SK-N-SH treated with all-trans-retinoic acid at 6 μM for 48 hours (cell line): Measurements from ENCODE around the gene MDC1.
"Not testable (repeated sequence)": the region's sequence is repeated elsewhere in the genome, so short reads cannot be mapped to it uniquely, and the experiment has no call there.

Source experiments
- ATAC-seq: fragments of 200-7000 bp; cut with Tn5 transposase; 3 replicates; pipeline ENCODE4 v1.9.1; 2020; ENCODE audit warnings: mild to moderate bottlenecking, moderate library complexity
- ARNTL ChIP-seq: fragments of 450-650 bp; formaldehyde crosslinking; IDR thresholded peaks from 2 replicates; pipeline ENCODE4 v1.5.0; 2020; ENCODE audit warnings: low read depth, mild to moderate bottlenecking, moderate library complexity, borderline replicate concordance
- BACH2 ChIP-seq: fragments of 250-450 bp; sonication (Bioruptor Pico); IDR thresholded peaks from 2 replicates; pipeline ENCODE4 v1.9.0; 2021; ENCODE audit warnings: mild to moderate bottlenecking, borderline replicate concordance
- CREB5 ChIP-seq: fragments of 250-450 bp; sonication (Bioruptor Pico); IDR thresholded peaks from 2 replicates; pipeline ENCODE4 v1.5.1; 2020; ENCODE audit warnings: low read depth, mild to moderate bottlenecking, moderate library complexity
- CSDC2 ChIP-seq: fragments of 250-450 bp; sonication (Bioruptor Pico); IDR thresholded peaks from 2 replicates; pipeline ENCODE4 v1.5.0; 2020; ENCODE audit warnings: mild to moderate bottlenecking, moderate library complexity
- GLIS3 ChIP-seq: fragments of 250-450 bp; sonication (Bioruptor Pico); IDR thresholded peaks from 2 replicates; pipeline ENCODE4 v1.5.0; 2020; ENCODE audit warnings: mild to moderate bottlenecking, moderate library complexity
- OSR1 ChIP-seq: fragments of 250-450 bp; sonication (Bioruptor Pico); IDR thresholded peaks from 2 replicates; pipeline ENCODE4 v1.8.0; 2022; ENCODE audit warnings: moderate library complexity, mild to moderate bottlenecking, inconsistent platforms
- RARB ChIP-seq: fragments of 250-450 bp; sonication (Bioruptor Pico); IDR thresholded peaks from 2 replicates; pipeline ENCODE4 v1.8.0; 2021; ENCODE audit warnings: mild to moderate bottlenecking, moderate library complexity
- SNAI2 ChIP-seq: fragments of 250-450 bp; sonication (Bioruptor Pico); IDR thresholded peaks from 2 replicates; pipeline ENCODE4 v1.5.0; 2020; ENCODE audit warnings: mild to moderate bottlenecking, moderate library complexity
- TCF4 ChIP-seq: fragments of 250-450 bp; sonication (Bioruptor Pico); IDR thresholded peaks from 2 replicates; pipeline ENCODE4 v1.8.0; 2021; ENCODE audit warnings: mild to moderate bottlenecking, moderate library complexity, borderline replicate concordance
- TOX ChIP-seq: fragments of 250-450 bp; sonication (Bioruptor Pico); IDR thresholded peaks from 2 replicates; pipeline ENCODE4 v1.8.0; 2021; ENCODE audit warnings: mild to moderate bottlenecking, moderate library complexity, borderline replicate concordance
- ZC3H10 ChIP-seq: fragments of 250-450 bp; sonication (Bioruptor Pico); IDR thresholded peaks from 2 replicates; pipeline ENCODE4 v1.5.1; 2021; ENCODE audit warnings: mild to moderate bottlenecking, moderate library complexity
- ZFP3 ChIP-seq: fragments of 250-450 bp; sonication (Bioruptor Pico); IDR thresholded peaks from 2 replicates; pipeline ENCODE4 v1.5.0; 2020; ENCODE audit warnings: mild to moderate bottlenecking, moderate library complexity
- ZFP30 ChIP-seq: fragments of 450-650 bp; formaldehyde crosslinking; IDR thresholded peaks from 2 replicates; pipeline ENCODE4 v1.5.0; 2022; ENCODE audit warnings: mild to moderate bottlenecking, moderate library complexity
- ZNF70 ChIP-seq: fragments of 450-650 bp; formaldehyde crosslinking; IDR thresholded peaks from 2 replicates; pipeline ENCODE4 v1.5.0; 2020; ENCODE audit warnings: mild to moderate bottlenecking, moderate library complexity
- ZNF8 ChIP-seq: fragments of 450-650 bp; formaldehyde crosslinking; IDR thresholded peaks from 2 replicates; pipeline ENCODE4 v1.5.0; 2020; ENCODE audit warnings: mild to moderate bottlenecking, moderate library complexity
- TF ChIP-seq, protein P1 (sequence below): fragments of 250-450 bp; sonication (Bioruptor Pico); IDR thresholded peaks from 2 replicates; pipeline ENCODE4 v1.8.0; 2020; ENCODE audit warnings: mild to moderate bottlenecking, moderate library complexity, borderline replicate concordance
- TF ChIP-seq, protein P2 (sequence below): fragments of 250-450 bp; sonication (Bioruptor Pico); IDR thresholded peaks from 2 replicates; pipeline ENCODE4 v1.5.0; 2020; ENCODE audit warnings: mild to moderate bottlenecking, moderate library complexity

Gene MDC1

GRCh38 chr6:30676660-30677285 is 40.3 kb downstream of the MDC1 start:
- no peak for ATAC-seq
- TF ChIP-seq ZC3H10: no peak
- no peak for TF ChIP-seq CREB5 (CRISPR knock-in tag)
- TF ChIP-seq BACH2 (CRISPR knock-in tag): no peak
- no peak for TF ChIP-seq ZNF70 (CRISPR knock-in tag)
- TF ChIP-seq OSR1: no peak
- TF ChIP-seq SNAI2: no peak
- no peak for TF ChIP-seq TOX (CRISPR knock-in tag)
- TF ChIP-seq, protein P1, sequence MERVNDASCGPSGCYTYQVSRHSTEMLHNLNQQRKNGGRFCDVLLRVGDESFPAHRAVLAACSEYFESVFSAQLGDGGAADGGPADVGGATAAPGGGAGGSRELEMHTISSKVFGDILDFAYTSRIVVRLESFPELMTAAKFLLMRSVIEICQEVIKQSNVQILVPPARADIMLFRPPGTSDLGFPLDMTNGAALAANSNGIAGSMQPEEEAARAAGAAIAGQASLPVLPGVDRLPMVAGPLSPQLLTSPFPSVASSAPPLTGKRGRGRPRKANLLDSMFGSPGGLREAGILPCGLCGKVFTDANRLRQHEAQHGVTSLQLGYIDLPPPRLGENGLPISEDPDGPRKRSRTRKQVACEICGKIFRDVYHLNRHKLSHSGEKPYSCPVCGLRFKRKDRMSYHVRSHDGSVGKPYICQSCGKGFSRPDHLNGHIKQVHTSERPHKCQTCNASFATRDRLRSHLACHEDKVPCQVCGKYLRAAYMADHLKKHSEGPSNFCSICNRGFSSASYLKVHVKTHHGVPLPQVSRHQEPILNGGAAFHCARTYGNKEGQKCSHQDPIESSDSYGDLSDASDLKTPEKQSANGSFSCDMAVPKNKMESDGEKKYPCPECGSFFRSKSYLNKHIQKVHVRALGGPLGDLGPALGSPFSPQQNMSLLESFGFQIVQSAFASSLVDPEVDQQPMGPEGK (CRISPR knock-in tag): no peak
- no peak for TF ChIP-seq ARNTL
- TF ChIP-seq CSDC2: no peak

GRCh38 chr6:30672445-30673253 is 44.4 kb downstream of the MDC1 start, which contains the start of gene DHX16:
DHX16 (minus strand) TSS chr6:30673006; CDS start chr6:30672841, 165 bp downstream.
- ATAC-seq: peak; percentile 88
- TF ChIP-seq ZFP30 (CRISPR knock-in tag) (no peak), ZNF8 (CRISPR knock-in tag) (peak; percentile 23; the same call in 1 of the 2 replicates)
- TF ChIP-seq, all 23 proteins: peak for 1

GRCh38 chr6:30670760-30671527 is 46.1 kb downstream of the MDC1 start:
- ATAC-seq: 0 out of 3 replicates have a peak, but pooled peaks have one; percentile 17
- TF ChIP-seq, protein P2, sequence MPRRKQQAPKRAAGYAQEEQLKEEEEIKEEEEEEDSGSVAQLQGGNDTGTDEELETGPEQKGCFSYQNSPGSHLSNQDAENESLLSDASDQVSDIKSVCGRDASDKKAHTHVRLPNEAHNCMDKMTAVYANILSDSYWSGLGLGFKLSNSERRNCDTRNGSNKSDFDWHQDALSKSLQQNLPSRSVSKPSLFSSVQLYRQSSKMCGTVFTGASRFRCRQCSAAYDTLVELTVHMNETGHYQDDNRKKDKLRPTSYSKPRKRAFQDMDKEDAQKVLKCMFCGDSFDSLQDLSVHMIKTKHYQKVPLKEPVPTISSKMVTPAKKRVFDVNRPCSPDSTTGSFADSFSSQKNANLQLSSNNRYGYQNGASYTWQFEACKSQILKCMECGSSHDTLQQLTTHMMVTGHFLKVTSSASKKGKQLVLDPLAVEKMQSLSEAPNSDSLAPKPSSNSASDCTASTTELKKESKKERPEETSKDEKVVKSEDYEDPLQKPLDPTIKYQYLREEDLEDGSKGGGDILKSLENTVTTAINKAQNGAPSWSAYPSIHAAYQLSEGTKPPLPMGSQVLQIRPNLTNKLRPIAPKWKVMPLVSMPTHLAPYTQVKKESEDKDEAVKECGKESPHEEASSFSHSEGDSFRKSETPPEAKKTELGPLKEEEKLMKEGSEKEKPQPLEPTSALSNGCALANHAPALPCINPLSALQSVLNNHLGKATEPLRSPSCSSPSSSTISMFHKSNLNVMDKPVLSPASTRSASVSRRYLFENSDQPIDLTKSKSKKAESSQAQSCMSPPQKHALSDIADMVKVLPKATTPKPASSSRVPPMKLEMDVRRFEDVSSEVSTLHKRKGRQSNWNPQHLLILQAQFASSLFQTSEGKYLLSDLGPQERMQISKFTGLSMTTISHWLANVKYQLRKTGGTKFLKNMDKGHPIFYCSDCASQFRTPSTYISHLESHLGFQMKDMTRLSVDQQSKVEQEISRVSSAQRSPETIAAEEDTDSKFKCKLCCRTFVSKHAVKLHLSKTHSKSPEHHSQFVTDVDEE (CRISPR knock-in tag): no peak
- TF ChIP-seq TOX (CRISPR knock-in tag) (no peak), GLIS3 (no peak), CREB5 (CRISPR knock-in tag) (no peak), ZC3H10 (no peak), RARB (CRISPR knock-in tag) (no peak), ZNF8 (CRISPR knock-in tag) (no peak)

DNA sequence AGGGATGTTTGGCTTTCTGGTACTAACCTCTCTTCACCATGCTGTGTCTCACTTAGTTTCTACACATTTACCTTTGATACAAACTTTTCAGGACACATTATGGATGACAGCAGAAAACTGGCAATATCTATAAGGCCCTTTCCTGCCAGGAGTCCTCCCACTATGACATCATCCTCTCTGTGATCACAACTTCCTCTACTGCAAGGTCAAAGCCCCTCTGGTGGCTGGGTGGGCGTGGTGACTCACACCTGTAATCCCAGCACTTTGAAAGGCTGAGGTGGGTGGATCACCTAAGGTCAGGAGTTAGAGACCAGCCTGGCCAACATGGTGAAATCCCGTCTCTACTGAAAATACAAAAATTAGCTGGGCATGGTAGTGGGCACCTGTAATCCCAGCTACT is 50.8 kb downstream of the MDC1 start:
- not testable (repeated sequence) for ATAC-seq

DNA sequence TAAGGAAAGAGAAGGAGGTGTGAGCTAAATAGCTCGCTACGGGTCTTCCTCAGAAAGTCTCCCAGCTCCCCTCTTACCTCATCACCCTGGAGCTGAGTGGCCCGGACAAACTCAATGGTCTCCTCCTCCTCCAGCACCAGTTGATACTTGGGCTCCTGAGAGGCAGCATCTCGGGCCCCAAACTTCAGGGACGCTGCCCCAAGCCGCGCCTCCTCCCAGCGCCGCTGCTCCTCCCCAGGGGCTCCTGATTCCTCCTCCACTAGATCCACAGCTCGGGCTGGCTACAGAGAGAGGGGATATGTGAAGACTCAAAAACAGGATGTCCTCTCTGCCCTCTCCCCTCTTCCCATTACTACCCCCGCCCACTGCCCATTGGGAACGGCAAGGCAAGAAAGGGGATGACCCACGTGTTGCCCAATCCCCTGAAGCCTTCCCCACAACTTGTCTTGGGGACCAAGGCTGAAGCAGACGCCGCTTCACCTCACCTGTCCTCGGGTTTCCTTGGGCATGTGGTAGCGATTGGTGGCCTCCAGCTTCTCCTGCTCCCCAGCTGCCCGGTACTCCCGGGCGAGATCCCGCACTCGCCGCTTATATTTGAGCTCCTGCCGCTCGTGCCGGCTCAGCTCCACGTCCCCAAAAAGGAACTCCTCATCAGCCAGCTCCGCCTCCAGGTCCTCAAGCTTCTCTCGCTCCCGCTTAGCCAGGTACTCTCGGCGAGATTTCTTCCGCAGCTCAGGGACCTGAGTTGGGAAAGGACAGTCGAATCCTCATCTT is 51.9 kb downstream of the MDC1 start:
- TF ChIP-seq TCF4 (CRISPR knock-in tag): no peak
- TF ChIP-seq CSDC2: no peak
- TF ChIP-seq ZC3H10: no peak
- TF ChIP-seq ZFP3 (CRISPR knock-in tag): no peak
- TF ChIP-seq GLIS3: no peak
- TF ChIP-seq RARB (CRISPR knock-in tag): no peak
- TF ChIP-seq ZFP30 (CRISPR knock-in tag): no peak
- no peak for ATAC-seq

DNA sequence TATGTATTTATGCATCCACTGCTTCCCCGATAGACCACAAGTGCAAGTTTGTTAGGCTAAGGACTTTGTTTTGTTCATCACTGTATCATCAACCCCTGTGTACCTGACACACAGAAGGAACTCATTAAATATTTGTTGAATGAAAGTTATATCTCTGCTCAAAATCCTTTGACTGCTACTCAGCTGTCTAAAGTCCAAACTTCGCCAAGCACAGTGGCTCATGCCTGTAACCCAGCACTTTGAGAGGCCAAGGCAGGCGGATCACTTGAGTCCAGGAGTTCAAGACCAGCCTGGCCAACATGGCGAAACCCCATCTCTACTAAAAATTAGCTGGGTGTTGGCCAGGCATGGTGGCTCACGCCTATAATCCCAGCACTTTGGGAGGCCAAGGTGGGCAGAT is 59.2 kb downstream of the MDC1 start:
- not testable (repeated sequence) for ATAC-seq
